HG02884 (cell line): Measurements from ENCODE around the gene SLC15A2.

Experiments
- ATAC-seq: cut with Tn5 transposase; IDR thresholded peaks from one replicate; pipeline ENCODE4 v1.9.1; 2021; ENCODE audit warnings: mild to moderate bottlenecking, moderate library complexity; ENCODE audit not compliant: unreplicated experiment

SLC15A2 gene

DNA sequence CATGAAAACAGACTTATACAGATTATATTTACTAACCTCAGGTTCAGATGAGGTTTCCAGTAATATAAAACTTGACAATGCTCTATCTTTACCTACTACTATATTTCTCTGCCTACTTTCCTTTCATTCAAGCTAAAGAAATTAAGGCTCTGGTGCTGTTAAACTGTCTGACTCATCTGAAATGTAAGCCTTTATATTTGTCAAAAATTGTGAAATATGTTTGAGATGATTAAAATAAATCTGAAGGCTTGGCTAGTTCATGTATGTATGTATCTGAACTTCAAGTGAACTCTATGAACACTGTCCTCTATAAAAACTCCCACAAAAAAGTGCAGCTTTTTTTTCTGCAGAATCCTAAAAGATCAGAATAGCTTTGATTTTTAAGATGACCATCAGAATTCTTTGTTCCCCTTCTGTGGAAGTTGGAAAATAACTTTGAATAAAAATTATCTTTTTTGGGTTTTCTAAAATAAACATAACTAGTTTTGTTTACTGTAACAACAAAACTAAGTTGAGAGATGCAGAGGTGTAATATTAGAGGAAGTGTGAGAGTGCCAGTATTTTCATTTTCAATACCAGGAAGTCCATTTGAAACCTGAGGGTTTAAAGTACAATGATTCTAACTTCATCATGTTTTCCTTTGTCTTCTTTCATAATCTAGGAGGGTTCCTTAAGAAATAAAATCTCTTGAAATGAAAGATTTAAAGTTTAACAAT is 85.7 kb downstream of the SLC15A2 start:
- no peak for ATAC-seq

- ATAC-seq, result no peak
These were observed 86.2 kb downstream of the SLC15A2 start for GRCh38 chr3:121980450-121980796.

GRCh38 chr3:121981473-121981872 is 87.3 kb downstream of the SLC15A2 start:
- ATAC-seq, result no peak

DNA sequence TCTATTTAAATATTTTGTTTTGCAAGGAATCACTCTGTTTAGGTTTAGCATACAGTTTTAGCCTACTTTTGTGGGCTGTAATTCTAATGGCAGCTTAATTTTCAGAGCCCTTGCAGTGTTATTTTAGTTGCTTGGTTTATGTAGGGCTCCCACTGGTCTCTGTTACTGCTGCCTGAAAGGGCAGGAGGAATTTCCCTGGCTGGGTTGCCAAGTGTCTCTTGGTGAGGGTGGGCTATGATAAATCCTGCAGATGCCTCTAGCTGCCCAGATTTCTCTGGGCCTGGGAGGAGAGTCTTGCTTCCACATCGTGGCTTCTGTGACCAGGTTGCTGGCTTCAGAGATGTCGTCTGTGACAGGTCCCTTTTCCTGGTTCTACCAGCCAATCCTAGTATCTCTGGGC is 91.6 kb downstream of the SLC15A2 start:
- ATAC-seq, result no peak

- ATAC-seq, result no peak
These were observed 93.9 kb downstream of the SLC15A2 start for GRCh38 chr3:121988146-121988545.

DNA sequence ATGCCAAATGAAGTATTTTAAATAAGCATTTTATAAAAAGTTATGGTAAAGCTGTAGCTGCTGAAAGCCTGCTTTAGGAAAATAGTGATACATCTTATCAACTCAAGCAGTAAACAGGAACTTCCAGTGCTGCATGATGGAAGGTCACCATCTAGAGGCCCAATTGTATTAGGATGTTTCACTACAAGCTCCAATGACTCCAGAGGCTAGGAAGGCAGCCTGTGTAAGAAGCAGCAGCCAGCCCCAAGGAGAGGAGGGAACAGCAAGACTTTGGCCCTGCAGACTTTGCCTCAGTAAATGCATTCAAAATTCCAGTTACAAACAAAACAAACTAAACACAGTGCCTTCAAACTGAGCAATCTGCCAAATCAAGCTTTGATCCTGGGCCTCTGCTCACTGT is 95.7 kb downstream of the SLC15A2 start:
- ATAC-seq, result no peak

DNA sequence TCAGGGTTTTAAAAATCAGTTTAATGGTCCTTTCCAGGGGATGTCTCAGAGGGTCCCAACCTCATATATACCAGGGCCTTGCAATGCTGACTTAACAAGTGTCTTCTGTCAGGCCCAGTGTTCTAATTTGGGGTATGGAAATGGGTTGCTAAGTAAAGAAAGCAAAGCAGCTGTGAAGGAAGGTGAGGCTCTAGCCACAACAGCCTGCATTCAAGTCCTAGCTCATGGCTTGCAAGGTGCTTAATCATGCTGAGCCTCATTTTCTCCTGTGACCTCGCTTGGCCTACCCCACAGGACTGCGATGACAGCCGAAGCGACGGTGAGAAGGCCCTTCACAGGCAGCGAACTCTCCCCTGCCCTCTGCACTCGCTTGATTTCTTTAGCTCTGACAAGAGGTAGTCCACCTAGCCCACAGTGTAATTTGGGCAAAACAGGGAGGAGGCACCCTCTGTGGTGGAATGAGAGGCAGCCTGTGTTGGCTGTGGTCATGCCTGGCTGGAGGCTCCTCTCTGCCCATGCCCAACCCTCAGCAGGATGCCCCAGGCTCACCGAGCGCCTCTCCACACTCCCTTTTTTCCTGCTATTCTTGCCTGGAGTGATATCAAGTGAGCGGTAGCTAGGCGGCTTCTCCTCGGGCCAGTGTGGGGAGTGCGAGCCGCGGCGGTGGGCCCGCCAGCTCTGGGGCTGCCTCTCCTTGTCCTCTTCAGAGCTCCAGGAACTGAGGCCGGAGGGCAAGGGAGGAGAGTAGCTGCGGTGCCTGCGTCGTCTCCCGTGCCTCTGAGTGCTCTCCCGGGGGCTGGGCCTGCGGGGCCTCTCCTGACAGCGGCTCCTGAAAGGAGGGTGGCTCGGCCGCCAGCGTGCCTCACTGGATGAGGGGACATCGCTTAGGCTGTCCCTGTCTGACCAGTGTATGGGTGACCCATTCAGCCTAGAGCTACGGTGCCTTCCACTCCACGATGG is 98.7 kb downstream of the SLC15A2 start:
- ATAC-seq, result peak; percentile 64
